ENCODE results near the gene PSMA1.

The PSMA1 gene

GRCh38 chr11:14529321-14529720 lies 9.1 kb upstream of the PSMA1 start:
- DNase-seq, result no peak

- no peak for DNase-seq
Measured at GRCh38 chr11:14522801-14523200, 2.6 kb upstream of the PSMA1 start.

GRCh38 chr11:14522245-14522644 lies 2.1 kb upstream of the PSMA1 start:
- DNase-seq, result no peak

GRCh38 chr11:14520747-14521151 lies 563 bp upstream of the PSMA1 start:
- DNase-seq, result no peak

GRCh38 chr11:14519597-14519916 lies 629 bp downstream of the PSMA1 start:
- DNase-seq, result peak; percentile 79

GRCh38 chr11:14518820-14519219 lies 1.4 kb downstream of the PSMA1 start:
- no peak for DNase-seq

- no peak for DNase-seq
Measured at GRCh38 chr11:14513800-14514199, 6.4 kb downstream of the PSMA1 start.

GRCh38 chr11:14506532-14506931 lies 13.7 kb downstream of the PSMA1 start:
- DNase-seq, result no peak

GRCh38 chr11:14503023-14503422 lies 17.2 kb downstream of the PSMA1 start:
- DNase-seq, result no peak

- no peak for DNase-seq
Measured at GRCh38 chr11:14502039-14502438, 18.1 kb downstream of the PSMA1 start.

GRCh38 chr11:14500181-14500651 lies 20.0 kb downstream of the PSMA1 start:
- DNase-seq, result peak; percentile 57

GRCh38 chr11:14499560-14500180 lies 20.5 kb downstream of the PSMA1 start, which contains the start of gene COPB1:
TSS of gene COPB1 (minus strand) at chr11:14499811. CDS start at chr11:14498928, 883 bp downstream.
- peak; percentile 93 for DNase-seq

GRCh38 chr11:14499178-14499559 lies 21.0 kb downstream of the PSMA1 start:
- DNase-seq, result peak; percentile 30

GRCh38 chr11:14480716-14481115 lies 39.5 kb downstream of the PSMA1 start:
- DNase-seq, result no peak

- DNase-seq, result no peak
Measured at GRCh38 chr11:14471127-14471526, 49.1 kb downstream of the PSMA1 start.

- no peak for DNase-seq
Measured at GRCh38 chr11:14463623-14464022, 56.6 kb downstream of the PSMA1 start.

- no peak for DNase-seq
Measured at GRCh38 chr11:14460147-14460546, 60.0 kb downstream of the PSMA1 start.

GRCh38 chr11:14458377-14458776 lies 61.8 kb downstream of the PSMA1 start:
- no peak for DNase-seq

- no peak for DNase-seq
Measured at GRCh38 chr11:14455648-14456430, 64.3 kb downstream of the PSMA1 start.
